HL-60 (cell line): ENCODE results near the gene PAGR1.
"Not testable (repeated sequence)": the region's sequence is repeated elsewhere in the genome, so short reads cannot be mapped to it uniquely, and the experiment has no call there.

Experiments
- DNase-seq, 2 experiments: peaks; one replicate each; pipeline ENCODE4 v3.0.0-alpha.2; 2010 to 2020; ENCODE audit warnings: low read depth in 1 of 2, low spot score in 1 of 2
- H3K27ac ChIP-seq: fragments of 250-450 bp; sonication (Bioruptor Pico); replicated peaks from 2 replicates; pipeline ENCODE4 v1.5.1; 2020; ENCODE audit warnings: mild to moderate bottlenecking, moderate library complexity
- H3K27me3 ChIP-seq: fragments of 250-450 bp; sonication (Bioruptor Pico); 2 replicates; pipeline ENCODE4 v1.5.1; 2021; ENCODE audit warnings: mild to moderate bottlenecking, moderate library complexity; ENCODE audit not compliant: insufficient read depth, poor library complexity, severe bottlenecking
- H3K4me3 ChIP-seq: replicated peaks from 2 replicates; pipeline ENCODE4 v1.5.1; 2011; ENCODE audit warnings: mild to moderate bottlenecking, control low read depth, low read length; ENCODE audit not compliant: insufficient read depth
- CTCF ChIP-seq: IDR thresholded peaks from one replicate; pipeline ENCODE4 v1.5.1; 2011; ENCODE audit warnings: low read length, control low read depth, inconsistent platforms; ENCODE audit not compliant: insufficient read depth
- GABPA ChIP-seq: IDR thresholded peaks from 2 replicates; pipeline ENCODE4 v1.6.1; 2012; ENCODE audit warnings: low read depth
- POLR2AphosphoS5 ChIP-seq: IDR thresholded peaks from 2 replicates; pipeline ENCODE4 v1.6.1; 2012; ENCODE audit warnings: low read depth
- SPI1 ChIP-seq: IDR thresholded peaks from 2 replicates; pipeline ENCODE4 v1.6.1; 2012; ENCODE audit warnings: low read depth, mild to moderate bottlenecking, borderline replicate concordance
- TF ChIP-seq, protein P1 (sequence below): IDR thresholded peaks from 2 replicates; pipeline ENCODE4 v1.6.1; 2012; ENCODE audit warnings: low read depth; ENCODE audit not compliant: insufficient replicate concordance

The PAGR1 gene

GRCh38 chr16:29769507-29769906 lies 46.4 kb upstream of the PAGR1 start:
- Histone ChIP-seq H3K27me3 (no peaks in the 10 kb centered on the region), H3K4me3 (no peak overlapping the region), H3K27ac (no peak overlapping the region)
- TF ChIP-seq CTCF: no peak
- TF ChIP-seq, protein P1, sequence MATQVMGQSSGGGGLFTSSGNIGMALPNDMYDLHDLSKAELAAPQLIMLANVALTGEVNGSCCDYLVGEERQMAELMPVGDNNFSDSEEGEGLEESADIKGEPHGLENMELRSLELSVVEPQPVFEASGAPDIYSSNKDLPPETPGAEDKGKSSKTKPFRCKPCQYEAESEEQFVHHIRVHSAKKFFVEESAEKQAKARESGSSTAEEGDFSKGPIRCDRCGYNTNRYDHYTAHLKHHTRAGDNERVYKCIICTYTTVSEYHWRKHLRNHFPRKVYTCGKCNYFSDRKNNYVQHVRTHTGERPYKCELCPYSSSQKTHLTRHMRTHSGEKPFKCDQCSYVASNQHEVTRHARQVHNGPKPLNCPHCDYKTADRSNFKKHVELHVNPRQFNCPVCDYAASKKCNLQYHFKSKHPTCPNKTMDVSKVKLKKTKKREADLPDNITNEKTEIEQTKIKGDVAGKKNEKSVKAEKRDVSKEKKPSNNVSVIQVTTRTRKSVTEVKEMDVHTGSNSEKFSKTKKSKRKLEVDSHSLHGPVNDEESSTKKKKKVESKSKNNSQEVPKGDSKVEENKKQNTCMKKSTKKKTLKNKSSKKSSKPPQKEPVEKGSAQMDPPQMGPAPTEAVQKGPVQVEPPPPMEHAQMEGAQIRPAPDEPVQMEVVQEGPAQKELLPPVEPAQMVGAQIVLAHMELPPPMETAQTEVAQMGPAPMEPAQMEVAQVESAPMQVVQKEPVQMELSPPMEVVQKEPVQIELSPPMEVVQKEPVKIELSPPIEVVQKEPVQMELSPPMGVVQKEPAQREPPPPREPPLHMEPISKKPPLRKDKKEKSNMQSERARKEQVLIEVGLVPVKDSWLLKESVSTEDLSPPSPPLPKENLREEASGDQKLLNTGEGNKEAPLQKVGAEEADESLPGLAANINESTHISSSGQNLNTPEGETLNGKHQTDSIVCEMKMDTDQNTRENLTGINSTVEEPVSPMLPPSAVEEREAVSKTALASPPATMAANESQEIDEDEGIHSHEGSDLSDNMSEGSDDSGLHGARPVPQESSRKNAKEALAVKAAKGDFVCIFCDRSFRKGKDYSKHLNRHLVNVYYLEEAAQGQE: no peak
- TF ChIP-seq SPI1: no peak
- no peak for TF ChIP-seq POLR2AphosphoS5
- no peak for TF ChIP-seq GABPA
- DNase-seq: no peak

DNA sequence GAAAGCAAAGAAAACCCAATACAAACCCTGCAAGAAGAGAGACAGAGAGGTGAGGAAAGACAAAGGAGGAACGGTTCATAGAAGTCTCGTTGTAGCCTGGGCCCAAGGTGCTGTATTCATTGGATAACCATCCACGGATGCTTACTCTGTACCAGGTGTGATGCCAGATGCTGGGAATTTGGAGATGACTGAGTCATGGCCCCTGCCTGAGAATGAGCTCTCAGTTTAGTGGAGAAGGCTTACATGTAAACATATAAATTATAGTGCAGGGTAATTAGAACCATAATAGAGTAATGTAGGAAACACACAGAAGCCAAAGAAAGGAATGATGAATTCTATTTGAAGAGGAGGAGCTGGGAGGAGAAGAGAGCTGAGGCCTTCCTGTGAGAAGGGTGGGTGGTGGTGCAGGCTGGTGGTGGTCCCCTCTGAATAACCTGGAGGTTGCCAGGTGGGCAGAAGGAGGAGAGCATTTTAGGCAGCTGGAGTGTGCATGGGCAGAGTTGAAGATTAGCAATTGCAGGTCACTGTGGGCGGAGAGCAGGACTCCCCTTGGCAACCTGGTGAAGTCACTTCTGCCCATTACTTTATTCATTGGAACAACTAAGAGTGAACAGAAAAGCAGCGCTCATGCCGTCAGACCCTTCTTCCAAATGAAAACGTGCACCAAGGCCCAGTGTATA lies 45.6 kb upstream of the PAGR1 start:
- DNase-seq: no peak
- H3K4me3 ChIP-seq: no peak overlapping the region
- no peak for TF ChIP-seq POLR2AphosphoS5
- TF ChIP-seq SPI1: no peak
- TF ChIP-seq, protein P1: no peak
- no peak for TF ChIP-seq CTCF
- TF ChIP-seq GABPA: no peak
- no peaks in the 10 kb centered on the region for H3K27me3 ChIP-seq
- H3K27ac ChIP-seq: no peak overlapping the region

- DNase-seq, H3K27ac ChIP-seq, H3K4me3 ChIP-seq, H3K27me3 ChIP-seq: not testable (repeated sequence)
These were observed 43.6 kb upstream of the PAGR1 start for GRCh38 chr16:29772330-29772729.

DNA sequence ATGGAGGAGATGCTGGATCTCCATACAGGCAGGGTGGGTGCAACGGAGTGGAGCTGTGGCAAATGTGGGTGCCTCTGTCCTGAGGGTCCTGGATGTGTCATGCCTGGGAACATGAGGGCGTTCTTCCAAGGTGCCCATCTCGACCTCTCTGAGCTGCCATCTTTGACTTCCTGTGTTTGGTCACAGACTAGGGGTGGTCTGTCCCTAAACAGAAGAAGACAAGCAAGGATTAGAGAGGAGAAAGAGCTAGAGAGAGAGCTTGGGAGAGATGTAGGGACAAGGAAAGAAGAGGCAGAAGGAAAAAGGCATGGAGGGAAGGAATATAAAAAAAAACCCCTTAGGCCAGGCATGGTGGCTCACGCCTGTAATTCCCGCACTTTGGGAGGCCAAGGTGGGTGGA lies 41.2 kb upstream of the PAGR1 start:
- DNase-seq: no peak
- Histone ChIP-seq H3K27ac (no peak overlapping the region), H3K27me3 (no peaks in the 10 kb centered on the region), H3K4me3 (no peak overlapping the region)
- no peak for TF ChIP-seq GABPA
- TF ChIP-seq SPI1: no peak
- TF ChIP-seq, protein P1: no peak
- TF ChIP-seq CTCF: no peak
- TF ChIP-seq POLR2AphosphoS5: no peak
